ENCODE data around the gene PCDH9. TPM values are rescaled to one million over a fixed set of nuclear protein-coding genes. Genes with fewer than 3 reads are reported as not detected.

The PCDH9 gene
- total and polyA plus RNA-seq, 10 of the 15 experiments (the other 5 are each of a cell fraction or from before 2014, with no cell fraction given): 0.02 to 2.3 (median 0.05) TPM; not detected in 1

GRCh38 chr13:66974889-66975288, 255.2 kb downstream of the PCDH9 start:
- DNase-seq (ENCODE audit: low read depth, low spot score) (no peak), FAIRE-seq (no peak), ATAC-seq (no peak)
- intact Hi-C loops (cut with micrococcal nuclease; ENCODE audit: unreplicated experiment) (no loop called here), in situ Hi-C loops (cut with MboI) (no loop called here)
- BruUV-seq (replicated peaks): no TSS peak
- no peaks in the 10 kb centered on the region for H4K20me1 ChIP-seq (ENCODE audit: control insufficient read depth, insufficient read depth)
- no peak overlapping the region for H3K27ac ChIP-seq (ENCODE audit: control insufficient read depth, insufficient read depth)
- RAD21 ChIA-PET (ENCODE audit: unreplicated experiment): interaction anchor here (0.8 kb wide), 1 partner anchor 8 kb away, joined by 3 read pairs; no protein-coding TSS in a partner anchor
- H3K9me3 ChIP-seq (replicated peaks; ENCODE audit: control insufficient read depth, insufficient read depth, low read length): no peaks in the 10 kb centered on the region
- no peak overlapping the region for H3K9ac ChIP-seq (ENCODE audit: control insufficient read depth, insufficient read depth, low read length)
- no peak overlapping the region for H2AFZ ChIP-seq (ENCODE audit: control insufficient read depth, low read depth, low read length)
- POLR2A ChIA-PET: no interaction called here
- no peaks in the 10 kb centered on the region for H3K27me3 ChIP-seq (replicated peaks in 1 of 2; ENCODE audit: control insufficient read depth in 2 of 2, insufficient read depth in 2 of 2, low read length in 1 of 2)
- H3K36me3 ChIP-seq (ENCODE audit: control insufficient read depth in 2 of 2, insufficient read depth in 2 of 2, low read length in 1 of 2): no peaks in the 10 kb centered on the region
- SMC1A ChIA-PET (ENCODE audit: uncharacterized antibody, unreplicated experiment): interaction anchor here (1.4 kb wide), 1 partner anchor 8 kb away, joined by 6 read pairs; no protein-coding TSS in a partner anchor
- 0% methylated on average over 1 of the region's 1 CpG for WGBS (ENCODE audit: insufficient coverage, insufficient replicate concordance, low lambda C conversion rate, missing lambda C conversion rate)
- no peaks in the 10 kb centered on the region for H3K79me2 ChIP-seq (ENCODE audit: control insufficient read depth, insufficient read depth, low read length)
- no peak overlapping the region for H3K4me2 ChIP-seq (ENCODE audit: control insufficient read depth, insufficient read depth)
- no peak overlapping the region for H3K4me3 ChIP-seq
- H3K4me1 ChIP-seq (ENCODE audit: control insufficient read depth, insufficient read depth, low read length): no peaks in the 10 kb centered on the region
- CTCF ChIA-PET: no interaction called here
- TF ChIP-seq SIX5 (IDR thresholded peaks at IDR 0.05; ENCODE audit: low read depth, low read length, severe bottlenecking) (no peak), MEF2A (IDR thresholded peaks at IDR 0.05; ENCODE audit: insufficient read depth, low read depth, low read length) (no peak), SRF (IDR thresholded peaks at IDR 0.05; ENCODE audit: low read depth in 2 of 2, low read length in 2 of 2) (no peak), ZNF384 (IDR thresholded peaks at IDR 0.05; ENCODE audit: borderline replicate concordance, low read depth, low read length) (no peak), RELA (IDR thresholded peaks at IDR 0.05; ENCODE audit: borderline replicate concordance, partially characterized antibody) (no peak), CUX1 (IDR thresholded peaks at IDR 0.05; ENCODE audit: insufficient replicate concordance, low read depth, low read length) (no peak), PRDM15 (CRISPR knock-in tag; IDR thresholded peaks at IDR 0.05) (no peak)
- TF ChIP-seq, protein P1, sequence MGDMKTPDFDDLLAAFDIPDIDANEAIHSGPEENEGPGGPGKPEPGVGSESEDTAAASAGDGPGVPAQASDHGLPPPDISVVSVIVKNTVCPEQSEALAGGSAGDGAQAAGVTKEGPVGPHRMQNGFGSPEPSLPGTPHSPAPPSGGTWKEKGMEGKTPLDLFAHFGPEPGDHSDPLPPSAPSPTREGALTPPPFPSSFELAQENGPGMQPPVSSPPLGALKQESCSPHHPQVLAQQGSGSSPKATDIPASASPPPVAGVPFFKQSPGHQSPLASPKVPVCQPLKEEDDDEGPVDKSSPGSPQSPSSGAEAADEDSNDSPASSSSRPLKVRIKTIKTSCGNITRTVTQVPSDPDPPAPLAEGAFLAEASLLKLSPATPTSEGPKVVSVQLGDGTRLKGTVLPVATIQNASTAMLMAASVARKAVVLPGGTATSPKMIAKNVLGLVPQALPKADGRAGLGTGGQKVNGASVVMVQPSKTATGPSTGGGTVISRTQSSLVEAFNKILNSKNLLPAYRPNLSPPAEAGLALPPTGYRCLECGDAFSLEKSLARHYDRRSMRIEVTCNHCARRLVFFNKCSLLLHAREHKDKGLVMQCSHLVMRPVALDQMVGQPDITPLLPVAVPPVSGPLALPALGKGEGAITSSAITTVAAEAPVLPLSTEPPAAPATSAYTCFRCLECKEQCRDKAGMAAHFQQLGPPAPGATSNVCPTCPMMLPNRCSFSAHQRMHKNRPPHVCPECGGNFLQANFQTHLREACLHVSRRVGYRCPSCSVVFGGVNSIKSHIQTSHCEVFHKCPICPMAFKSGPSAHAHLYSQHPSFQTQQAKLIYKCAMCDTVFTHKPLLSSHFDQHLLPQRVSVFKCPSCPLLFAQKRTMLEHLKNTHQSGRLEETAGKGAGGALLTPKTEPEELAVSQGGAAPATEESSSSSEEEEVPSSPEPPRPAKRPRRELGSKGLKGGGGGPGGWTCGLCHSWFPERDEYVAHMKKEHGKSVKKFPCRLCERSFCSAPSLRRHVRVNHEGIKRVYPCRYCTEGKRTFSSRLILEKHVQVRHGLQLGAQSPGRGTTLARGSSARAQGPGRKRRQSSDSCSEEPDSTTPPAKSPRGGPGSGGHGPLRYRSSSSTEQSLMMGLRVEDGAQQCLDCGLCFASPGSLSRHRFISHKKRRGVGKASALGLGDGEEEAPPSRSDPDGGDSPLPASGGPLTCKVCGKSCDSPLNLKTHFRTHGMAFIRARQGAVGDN (IDR thresholded peaks at IDR 0.05): no peak
